Measurements from ENCODE around the gene DYSF.

GRCh38 chr2:71702071-71702970, 249.0 kb downstream of the DYSF start:
- TF ChIP-seq, protein P1, sequence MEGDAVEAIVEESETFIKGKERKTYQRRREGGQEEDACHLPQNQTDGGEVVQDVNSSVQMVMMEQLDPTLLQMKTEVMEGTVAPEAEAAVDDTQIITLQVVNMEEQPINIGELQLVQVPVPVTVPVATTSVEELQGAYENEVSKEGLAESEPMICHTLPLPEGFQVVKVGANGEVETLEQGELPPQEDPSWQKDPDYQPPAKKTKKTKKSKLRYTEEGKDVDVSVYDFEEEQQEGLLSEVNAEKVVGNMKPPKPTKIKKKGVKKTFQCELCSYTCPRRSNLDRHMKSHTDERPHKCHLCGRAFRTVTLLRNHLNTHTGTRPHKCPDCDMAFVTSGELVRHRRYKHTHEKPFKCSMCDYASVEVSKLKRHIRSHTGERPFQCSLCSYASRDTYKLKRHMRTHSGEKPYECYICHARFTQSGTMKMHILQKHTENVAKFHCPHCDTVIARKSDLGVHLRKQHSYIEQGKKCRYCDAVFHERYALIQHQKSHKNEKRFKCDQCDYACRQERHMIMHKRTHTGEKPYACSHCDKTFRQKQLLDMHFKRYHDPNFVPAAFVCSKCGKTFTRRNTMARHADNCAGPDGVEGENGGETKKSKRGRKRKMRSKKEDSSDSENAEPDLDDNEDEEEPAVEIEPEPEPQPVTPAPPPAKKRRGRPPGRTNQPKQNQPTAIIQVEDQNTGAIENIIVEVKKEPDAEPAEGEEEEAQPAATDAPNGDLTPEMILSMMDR (IDR thresholded peaks at IDR 0.05) = no peak
- TF ChIP-seq POLR2AphosphoS5 (IDR thresholded peaks at IDR 0.05) (no peak), POLR2A (IDR thresholded peaks at IDR 0.05) (no peak)
